ENCODE results near the gene GPR35.

DNA sequence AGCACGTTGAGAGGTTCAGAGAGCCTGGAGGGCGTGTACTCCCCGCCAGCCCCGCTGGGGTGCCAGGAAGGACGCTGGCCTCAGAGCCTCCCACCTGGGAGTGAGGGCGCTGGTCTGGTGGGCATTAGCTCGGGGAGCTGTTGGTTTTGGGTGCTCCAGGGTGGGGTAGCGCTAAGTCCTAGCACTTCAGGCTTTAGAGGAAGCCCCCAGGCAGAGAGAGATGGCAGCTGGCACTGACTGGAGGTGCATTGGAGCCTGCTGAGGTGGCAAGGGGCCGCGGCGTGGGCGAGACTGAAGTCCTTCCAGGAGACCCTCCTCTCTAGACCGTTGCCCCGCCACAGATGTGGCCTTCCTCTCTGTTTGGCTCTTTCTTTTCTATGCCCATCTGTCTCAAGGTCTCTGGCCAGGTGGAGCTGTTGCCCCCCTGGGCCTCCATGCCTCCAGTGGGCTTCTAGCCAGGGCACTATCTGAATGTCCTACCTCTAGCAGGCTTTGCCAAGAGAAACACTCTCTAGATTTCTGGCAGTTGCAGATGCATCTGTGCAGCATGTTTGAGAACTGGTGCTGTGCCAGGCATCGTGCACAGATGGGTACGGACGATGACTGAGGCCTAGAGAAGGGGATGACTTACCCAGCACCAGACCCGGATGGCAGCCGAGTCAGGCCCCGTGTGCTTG lies 32.1 kb upstream of the GPR35 start:
- TF ChIP-seq, protein P1, sequence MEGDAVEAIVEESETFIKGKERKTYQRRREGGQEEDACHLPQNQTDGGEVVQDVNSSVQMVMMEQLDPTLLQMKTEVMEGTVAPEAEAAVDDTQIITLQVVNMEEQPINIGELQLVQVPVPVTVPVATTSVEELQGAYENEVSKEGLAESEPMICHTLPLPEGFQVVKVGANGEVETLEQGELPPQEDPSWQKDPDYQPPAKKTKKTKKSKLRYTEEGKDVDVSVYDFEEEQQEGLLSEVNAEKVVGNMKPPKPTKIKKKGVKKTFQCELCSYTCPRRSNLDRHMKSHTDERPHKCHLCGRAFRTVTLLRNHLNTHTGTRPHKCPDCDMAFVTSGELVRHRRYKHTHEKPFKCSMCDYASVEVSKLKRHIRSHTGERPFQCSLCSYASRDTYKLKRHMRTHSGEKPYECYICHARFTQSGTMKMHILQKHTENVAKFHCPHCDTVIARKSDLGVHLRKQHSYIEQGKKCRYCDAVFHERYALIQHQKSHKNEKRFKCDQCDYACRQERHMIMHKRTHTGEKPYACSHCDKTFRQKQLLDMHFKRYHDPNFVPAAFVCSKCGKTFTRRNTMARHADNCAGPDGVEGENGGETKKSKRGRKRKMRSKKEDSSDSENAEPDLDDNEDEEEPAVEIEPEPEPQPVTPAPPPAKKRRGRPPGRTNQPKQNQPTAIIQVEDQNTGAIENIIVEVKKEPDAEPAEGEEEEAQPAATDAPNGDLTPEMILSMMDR (IDR thresholded peaks at IDR 0.05; ENCODE audit: extremely low read depth in 1 of 2, insufficient read depth in 1 of 2, low read depth in 1 of 2, low read length in 2 of 2), result no peak
- TF ChIP-seq EZH2 (IDR thresholded peaks at IDR 0.05; ENCODE audit: borderline replicate concordance, low read depth, low read length, severe bottlenecking) (no peak), GATA2 (IDR thresholded peaks at IDR 0.05; ENCODE audit: insufficient read depth, insufficient read length, low read depth, low read length) (no peak), POLR2AphosphoS5 (IDR thresholded peaks at IDR 0.05; ENCODE audit: insufficient read depth, low read depth, low read length) (no peak), POLR2A (IDR thresholded peaks at IDR 0.05; ENCODE audit: low read depth, low read length) (no peak)

Data from endothelial cell of umbilical vein (primary cell).